HAP-1 (cell line): ENCODE measurements around the gene VASP.

Experiments
- DNase-seq, 2 experiments: peaks; one replicate each; pipeline ENCODE4 v3.0.0-alpha.2; 2016 to 2020; ENCODE audit warnings: low spot score in 2 of 2
- H3K27me3 ChIP-seq: fragments of 250-450 bp; sonication (Bioruptor Pico); 2 replicates; pipeline ENCODE4 v1.5.1; 2020; ENCODE audit warnings: low read depth, mild to moderate bottlenecking, moderate library complexity
- H3K36me3 ChIP-seq: fragments of 250-450 bp; sonication (Bioruptor Pico); replicated peaks from 2 replicates; pipeline ENCODE4 v1.5.1; 2020; ENCODE audit warnings: mild to moderate bottlenecking
- H3K4me1 ChIP-seq: fragments of 250-450 bp; sonication (Bioruptor Pico); 2 replicates; pipeline ENCODE4 v1.5.1; 2020; ENCODE audit warnings: mild to moderate bottlenecking
- H3K4me3 ChIP-seq: fragments of 250-450 bp; sonication (Bioruptor Pico); 2 replicates; pipeline ENCODE4 v1.5.1; 2020; ENCODE audit warnings: mild to moderate bottlenecking, moderate library complexity
- H3K9me3 ChIP-seq: fragments of 250-450 bp; sonication (Bioruptor Pico); 2 replicates; pipeline ENCODE4 v1.5.1; 2020; ENCODE audit warnings: mild to moderate bottlenecking, moderate library complexity
- in situ Hi-C: fragments of 300-500 bp; cut with MboI; formaldehyde crosslinking; loops from 3 replicates; pipeline ENCODE4 v1.14.3; 2020; ENCODE audit warnings: low sequenced_read_pairs, inconsistent platforms, mixed read lengths

The VASP gene

DNA sequence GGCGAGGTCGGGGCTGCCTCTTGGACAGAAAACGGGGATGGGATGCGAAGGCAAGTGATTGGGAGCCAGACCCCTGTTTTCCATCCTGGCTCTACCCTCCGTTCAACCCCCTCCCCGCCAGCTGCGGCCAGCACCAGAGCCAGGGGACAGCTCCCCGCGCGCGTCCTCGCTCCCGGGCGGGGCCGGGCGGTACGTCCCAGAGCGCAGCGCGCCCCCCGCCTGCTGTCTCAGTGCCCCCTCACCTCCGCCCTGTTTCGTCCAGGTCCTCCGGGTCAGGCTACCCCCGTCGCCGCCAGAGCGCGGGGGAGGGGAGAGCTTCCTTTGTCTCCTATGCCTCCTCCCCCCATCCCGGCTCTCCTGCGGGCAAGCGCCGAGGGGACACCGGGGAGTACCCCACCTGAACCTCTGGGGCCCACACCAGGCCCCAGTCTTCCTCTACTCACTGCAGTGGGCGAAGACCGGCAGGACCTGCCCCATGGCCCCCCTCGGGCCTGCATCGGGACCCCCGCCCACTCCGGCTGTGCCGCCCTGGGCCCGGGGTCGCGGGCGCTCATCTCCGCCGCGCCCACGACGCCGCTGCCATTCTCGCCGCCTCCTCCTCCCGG is 10.8 kb upstream of the VASP start:
- Histone ChIP-seq H3K4me3 (peak overlapping the region; percentile 56), H3K36me3 (no peaks in the 10 kb centered on the region), H3K27me3 (no peaks in the 10 kb centered on the region; the same call in 1 of the 2 replicates), H3K4me1 (peaks cover 18% of the 10 kb centered on the region), H3K9me3 (no peaks in the 10 kb centered on the region)
- peak in 1 of 2 experiments; percentile 73 for DNase-seq
- in situ Hi-C loops = no loop called here

DNA sequence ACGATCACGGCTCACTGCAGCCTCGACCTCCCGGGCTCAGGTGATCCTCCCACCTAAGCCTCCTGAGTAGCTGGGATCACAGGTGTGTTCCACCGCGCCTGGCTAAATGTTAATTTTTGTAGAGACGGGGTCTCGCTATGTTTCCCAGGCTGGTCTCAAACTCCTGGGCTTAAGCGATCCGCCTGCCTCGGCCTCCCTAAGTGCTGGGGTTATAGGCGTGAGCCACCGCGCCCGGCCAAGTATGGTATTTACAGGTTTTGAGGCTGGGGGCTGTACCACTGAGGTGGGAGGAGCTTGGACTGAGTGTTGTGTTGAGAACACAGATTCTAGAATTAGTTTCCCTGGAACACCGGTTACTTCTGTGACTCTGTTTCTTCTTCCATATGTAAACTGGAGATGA is 9.5 kb upstream of the VASP start:
- no peak for DNase-seq
- H3K4me3 ChIP-seq = no peak overlapping the region
- in situ Hi-C loops = no loop called here
- no peaks in the 10 kb centered on the region; the same call in 1 of the 2 replicates for H3K27me3 ChIP-seq
- peaks cover 21% of the 10 kb centered on the region for H3K4me1 ChIP-seq
- no peaks in the 10 kb centered on the region for H3K9me3 ChIP-seq
- H3K36me3 ChIP-seq = no peaks in the 10 kb centered on the region

DNA sequence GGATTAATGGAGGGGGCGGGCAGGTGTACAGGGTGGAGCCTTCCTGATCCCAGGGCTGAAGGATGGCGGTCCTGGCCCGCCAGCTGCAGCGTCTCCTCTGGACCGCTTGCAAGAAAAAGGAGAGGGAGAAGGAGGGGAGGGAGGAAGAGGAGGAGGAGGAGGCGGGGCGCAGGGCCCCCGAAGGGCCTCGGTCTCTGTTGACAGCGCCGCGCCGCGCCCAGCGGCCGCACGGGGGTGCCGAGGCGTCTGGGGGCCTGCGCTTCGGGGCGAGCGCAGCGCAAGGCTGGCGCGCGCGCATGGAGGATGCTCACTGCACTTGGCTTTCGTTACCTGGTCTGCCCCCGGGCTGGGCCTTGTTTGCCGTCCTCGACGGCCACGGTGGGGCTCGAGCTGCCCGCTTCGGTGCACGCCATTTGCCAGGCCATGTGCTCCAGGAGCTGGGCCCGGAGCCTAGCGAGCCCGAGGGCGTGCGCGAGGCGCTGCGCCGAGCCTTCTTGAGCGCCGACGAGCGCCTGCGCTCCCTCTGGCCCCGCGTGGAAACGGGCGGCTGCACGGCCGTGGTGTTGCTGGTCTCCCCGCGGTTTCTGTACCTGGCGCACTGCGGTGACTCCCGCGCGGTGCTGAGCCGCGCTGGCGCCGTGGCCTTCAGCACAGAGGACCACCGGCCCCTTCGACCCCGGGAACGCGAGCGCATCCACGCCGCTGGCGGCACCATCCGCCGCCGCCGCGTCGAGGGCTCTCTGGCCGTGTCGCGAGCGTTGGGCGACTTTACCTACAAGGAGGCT is 8.7 kb upstream of the VASP start, which contains the start of gene PPM1N:
PPM1N (plus strand) TSS at position 33 of the 785 bp plus-strand sequence; CDS start at position 63, 30 bp downstream.
- peaks cover 21% of the 10 kb centered on the region for H3K4me1 ChIP-seq
- no peak for DNase-seq
- no peaks in the 10 kb centered on the region for H3K9me3 ChIP-seq
- H3K4me3 ChIP-seq = peak within 1 kb of the TSS; percentile 30
- H3K36me3 ChIP-seq = no peaks in the 10 kb centered on the region
- in situ Hi-C loops = no loop called here
- H3K27me3 ChIP-seq = no peaks in the 10 kb centered on the region; the same call in 1 of the 2 replicates

- no peaks in the 10 kb centered on the region; the same call in 1 of the 2 replicates for H3K27me3 ChIP-seq
- peaks cover 18% of the 10 kb centered on the region for H3K4me1 ChIP-seq
Measured at GRCh38 chr19:45499196-45500180, 7.8 kb upstream of the VASP start.

GRCh38 chr19:45500918-45501729 is 6.2 kb upstream of the VASP start:
- H3K9me3 ChIP-seq = no peaks in the 10 kb centered on the region
- in situ Hi-C loops = no loop called here
- H3K4me3 ChIP-seq = no peak overlapping the region
- H3K4me1 ChIP-seq = peaks cover 18% of the 10 kb centered on the region
- H3K36me3 ChIP-seq = no peaks in the 10 kb centered on the region
- DNase-seq = no peak
- H3K27me3 ChIP-seq = no peaks in the 10 kb centered on the region

More at GRCh38 chr19:45499196-45500180, 7.8 kb upstream of the VASP start:
- in situ Hi-C loops = no loop called here
- no peak overlapping the region for H3K4me3 ChIP-seq
- H3K9me3 ChIP-seq = no peaks in the 10 kb centered on the region
- peak; percentile 45 to 78 for DNase-seq
- no peaks in the 10 kb centered on the region for H3K36me3 ChIP-seq

- no peak for DNase-seq
- in situ Hi-C loops = no loop called here
- H3K9me3 ChIP-seq = no peaks in the 10 kb centered on the region
- no peaks in the 10 kb centered on the region for H3K27me3 ChIP-seq
- no peaks in the 10 kb centered on the region for H3K36me3 ChIP-seq
- no peak overlapping the region for H3K4me3 ChIP-seq
- H3K4me1 ChIP-seq = peaks cover 18% of the 10 kb centered on the region
Measured at GRCh38 chr19:45501730-45502014, 5.6 kb upstream of the VASP start.

GRCh38 chr19:45502111-45502510 is 5.2 kb upstream of the VASP start:
- in situ Hi-C loops = no loop called here
- Histone ChIP-seq H3K4me1 (peaks cover 21% of the 10 kb centered on the region), H3K36me3 (no peaks in the 10 kb centered on the region), H3K27me3 (no peaks in the 10 kb centered on the region), H3K4me3 (no peak overlapping the region), H3K9me3 (no peaks in the 10 kb centered on the region)
- DNase-seq = no peak

GRCh38 chr19:45503909-45504308 is 3.4 kb upstream of the VASP start:
- H3K9me3 ChIP-seq = no peaks in the 10 kb centered on the region; the same call in 1 of the 2 replicates
- H3K36me3 ChIP-seq = no peaks in the 10 kb centered on the region; the same call in 1 of the 2 replicates
- H3K4me3 ChIP-seq = no peak overlapping the region
- no peak for DNase-seq
- peaks cover 14% of the 10 kb centered on the region for H3K4me1 ChIP-seq
- in situ Hi-C loops = no loop called here
- H3K27me3 ChIP-seq = no peaks in the 10 kb centered on the region

DNA sequence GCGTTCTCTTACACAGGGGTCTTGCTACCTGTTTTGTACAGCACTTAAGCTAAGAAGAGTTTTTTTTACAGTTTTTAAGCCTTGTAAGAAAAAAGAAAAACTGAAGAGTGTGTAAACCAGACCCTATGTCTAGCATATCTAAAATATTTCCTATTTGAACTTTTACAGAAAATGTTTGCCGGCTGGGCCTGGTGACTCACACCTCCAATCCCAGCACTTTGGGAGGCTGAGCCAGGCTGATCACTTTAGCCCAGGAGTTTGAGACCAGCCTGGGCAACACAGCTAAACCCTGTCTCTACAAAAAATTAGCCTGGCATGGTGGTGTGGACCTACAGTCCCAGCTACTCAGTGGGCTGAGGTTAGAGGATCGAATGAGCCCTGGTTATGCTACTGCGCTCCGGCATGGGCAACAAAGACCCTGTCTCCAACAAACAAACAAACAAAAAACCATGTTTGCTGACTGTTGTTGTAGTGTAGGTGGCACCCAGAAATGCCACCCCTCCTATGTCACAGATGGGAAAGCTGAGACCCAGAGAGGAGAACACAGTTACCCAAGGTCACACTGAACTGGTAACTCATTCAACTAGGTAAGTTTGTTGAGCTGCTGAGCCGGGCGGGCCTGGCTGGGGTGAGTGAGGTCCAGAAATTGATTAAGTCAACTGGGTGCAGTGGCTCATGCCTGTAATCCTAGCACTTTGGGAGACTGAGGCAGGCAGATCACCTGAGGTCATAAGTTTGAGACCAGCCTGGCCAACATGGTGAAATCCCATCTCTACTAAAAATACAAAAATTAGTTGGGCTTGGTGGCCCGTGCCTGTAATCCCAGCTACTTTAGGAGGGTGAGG is 1.9 kb upstream of the VASP start:
- in situ Hi-C loops = no loop called here
- Histone ChIP-seq H3K4me1 (peaks cover 17% of the 10 kb centered on the region), H3K4me3 (no peak overlapping the region), H3K36me3 (no peaks in the 10 kb centered on the region; the same call in 1 of the 2 replicates), H3K27me3 (no peaks in the 10 kb centered on the region), H3K9me3 (no peaks in the 10 kb centered on the region; the same call in 1 of the 2 replicates)
- DNase-seq = no peak

DNA sequence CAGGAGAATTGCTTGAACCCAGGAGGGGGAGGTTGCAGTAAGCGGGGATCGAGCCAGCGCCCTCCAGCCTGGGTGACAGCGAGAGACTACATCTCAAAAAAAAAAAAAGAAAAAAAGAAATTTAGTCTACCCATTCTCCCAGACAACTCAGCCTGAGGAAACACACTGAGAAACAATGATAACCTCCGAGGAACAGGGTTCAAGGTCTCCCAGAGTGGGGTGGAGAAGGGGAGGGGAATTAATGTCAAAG is 1.4 kb upstream of the VASP start:
- no peaks in the 10 kb centered on the region for H3K27me3 ChIP-seq
- in situ Hi-C loops = no loop called here
- peak overlapping the region; percentile 94 for H3K4me3 ChIP-seq
- no peak for DNase-seq
- peaks cover 17% of the 10 kb centered on the region for H3K4me1 ChIP-seq
- H3K9me3 ChIP-seq = no peaks in the 10 kb centered on the region; the same call in 1 of the 2 replicates
- no peaks in the 10 kb centered on the region; the same call in 1 of the 2 replicates for H3K36me3 ChIP-seq

DNA sequence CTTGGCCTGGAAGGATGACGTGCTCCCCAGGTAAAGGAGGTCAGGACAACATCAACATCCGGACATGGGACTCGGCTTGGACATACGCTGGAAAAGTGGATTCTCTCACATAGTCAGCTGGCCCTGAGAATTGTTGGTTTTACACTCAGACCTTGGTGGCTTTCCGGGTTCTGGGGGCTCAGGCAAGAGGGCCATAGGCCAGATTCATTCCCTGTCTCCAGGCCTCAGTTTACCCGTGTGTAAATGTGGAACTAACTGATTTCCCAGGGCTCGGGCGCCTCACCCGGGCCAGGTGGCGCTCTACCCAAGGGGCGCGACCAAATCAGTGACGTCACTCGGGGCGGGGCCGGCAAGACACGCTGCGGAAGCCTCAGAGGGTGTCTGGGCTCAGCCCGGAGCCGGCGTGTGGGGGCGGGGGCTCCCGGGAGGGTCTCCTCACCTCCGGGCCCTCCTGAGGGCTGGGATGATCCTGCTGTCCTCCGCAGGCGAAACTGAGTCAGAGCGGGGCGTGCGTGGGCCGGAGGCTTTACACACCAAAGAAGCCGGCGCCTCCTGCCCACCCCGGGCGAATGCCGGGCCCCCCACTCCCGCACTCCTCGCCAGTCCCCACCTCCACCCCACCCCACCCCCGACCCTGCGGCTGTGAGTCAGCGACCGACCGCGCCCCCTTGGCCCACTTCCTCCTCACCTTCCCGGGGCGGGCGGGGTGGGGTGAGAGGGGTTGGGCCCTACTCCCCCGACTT is 862 bp upstream of the VASP start:
- Histone ChIP-seq H3K4me3 (peak overlapping the region; percentile 94), H3K9me3 (no peaks in the 10 kb centered on the region; the same call in 1 of the 2 replicates), H3K27me3 (no peaks in the 10 kb centered on the region), H3K36me3 (no peaks in the 10 kb centered on the region; the same call in 1 of the 2 replicates), H3K4me1 (peaks cover 13% of the 10 kb centered on the region)
- in situ Hi-C loops = no loop called here
- DNase-seq = peak; percentile 74 to 99
